ENCODE results near the gene NRXN3. TPM values are rescaled to one million over a fixed set of nuclear protein-coding genes. Genes with fewer than 3 reads are reported as not detected.

NRXN3 gene
- total and polyA plus RNA-seq, 4 donors = 1.4 to 8.3 (median 4.4) TPM

DNA sequence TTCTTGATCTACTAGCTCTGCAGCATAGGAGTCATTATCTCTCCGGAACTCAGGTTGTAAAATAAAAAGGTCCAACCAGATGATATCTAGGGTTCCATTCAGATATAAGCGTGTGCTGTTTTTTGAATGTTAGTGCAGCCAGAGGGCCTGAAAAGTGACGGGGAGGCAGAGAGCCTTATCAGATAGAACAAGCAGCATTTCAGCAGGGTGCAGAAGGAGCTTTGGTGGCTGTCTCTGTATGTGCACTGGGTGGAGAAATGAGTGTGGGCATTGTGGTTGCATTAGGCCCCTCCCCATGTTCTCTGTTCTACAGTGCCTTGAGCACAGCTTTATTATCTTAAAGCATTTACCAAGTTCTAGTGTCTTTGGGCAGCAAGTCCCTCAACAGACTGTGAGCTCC is 275.1 kb downstream of the NRXN3 start:
- WGBS, 2 donors = 82 to 91% methylated on average over 3 of the region's 3 CpGs
- Histone ChIP-seq H3K36me3 (ENCODE audit: control insufficient read depth in 4 of 4, insufficient read depth in 4 of 4, low read length in 4 of 4) (no peaks in the 10 kb centered on the region), H3K4me1 (ENCODE audit: control insufficient read depth in 5 of 5, insufficient read depth in 5 of 5, low read length in 5 of 5) (no peaks in the 10 kb centered on the region), H3K9ac (ENCODE audit: insufficient read depth in 1 of 2, low read length in 2 of 2) (no peak overlapping the region), H3K27ac (ENCODE audit: low read depth in 1 of 2, low read length in 1 of 2) (no peak overlapping the region), H3K4me3 (no peak overlapping the region), H3K27me3 (ENCODE audit: control insufficient read depth in 3 of 3, insufficient read depth in 3 of 3, low read length in 2 of 3) (no peaks in the 10 kb centered on the region), H3K9me3 (ENCODE audit: control insufficient read depth in 4 of 4, insufficient read depth in 3 of 4, low read length in 3 of 4) (no peaks in the 10 kb centered on the region)
- TF ChIP-seq, protein P1, sequence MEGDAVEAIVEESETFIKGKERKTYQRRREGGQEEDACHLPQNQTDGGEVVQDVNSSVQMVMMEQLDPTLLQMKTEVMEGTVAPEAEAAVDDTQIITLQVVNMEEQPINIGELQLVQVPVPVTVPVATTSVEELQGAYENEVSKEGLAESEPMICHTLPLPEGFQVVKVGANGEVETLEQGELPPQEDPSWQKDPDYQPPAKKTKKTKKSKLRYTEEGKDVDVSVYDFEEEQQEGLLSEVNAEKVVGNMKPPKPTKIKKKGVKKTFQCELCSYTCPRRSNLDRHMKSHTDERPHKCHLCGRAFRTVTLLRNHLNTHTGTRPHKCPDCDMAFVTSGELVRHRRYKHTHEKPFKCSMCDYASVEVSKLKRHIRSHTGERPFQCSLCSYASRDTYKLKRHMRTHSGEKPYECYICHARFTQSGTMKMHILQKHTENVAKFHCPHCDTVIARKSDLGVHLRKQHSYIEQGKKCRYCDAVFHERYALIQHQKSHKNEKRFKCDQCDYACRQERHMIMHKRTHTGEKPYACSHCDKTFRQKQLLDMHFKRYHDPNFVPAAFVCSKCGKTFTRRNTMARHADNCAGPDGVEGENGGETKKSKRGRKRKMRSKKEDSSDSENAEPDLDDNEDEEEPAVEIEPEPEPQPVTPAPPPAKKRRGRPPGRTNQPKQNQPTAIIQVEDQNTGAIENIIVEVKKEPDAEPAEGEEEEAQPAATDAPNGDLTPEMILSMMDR (IDR thresholded peaks at IDR 0.05; ENCODE audit: control extremely low read depth, extremely low read depth) = no peak
- DNase-seq (no peak), ATAC-seq (ENCODE audit: insufficient read depth, low FRiP score) (no peak)

DNA sequence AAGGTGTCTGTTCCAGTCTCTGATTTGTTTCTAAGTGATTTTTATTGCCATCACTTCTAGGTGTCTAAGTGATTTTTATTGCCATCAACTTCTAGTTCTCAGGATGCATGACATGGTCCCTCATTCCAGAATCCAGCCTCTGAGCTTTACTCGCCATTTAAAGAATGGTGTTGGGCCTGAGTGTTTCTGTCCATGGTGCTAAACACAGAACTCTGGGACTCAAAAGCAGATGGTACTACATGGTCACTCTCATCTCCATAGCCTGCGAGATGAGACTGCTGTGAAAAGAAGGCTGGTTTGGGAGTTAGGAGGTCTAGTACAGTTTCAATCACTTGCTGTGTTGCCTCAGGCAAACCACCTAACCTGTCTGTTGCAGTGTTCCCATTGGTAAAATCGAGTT is 276.6 kb downstream of the NRXN3 start:
- peak in 2 of 3 donors; percentile 5 to 58 for DNase-seq
- Histone ChIP-seq H3K9ac (ENCODE audit: insufficient read depth in 1 of 2, low read length in 2 of 2) (no peak overlapping the region), H3K36me3 (ENCODE audit: control insufficient read depth in 4 of 4, insufficient read depth in 4 of 4, low read length in 4 of 4) (no peaks in the 10 kb centered on the region), H3K27me3 (ENCODE audit: control insufficient read depth in 3 of 3, insufficient read depth in 3 of 3, low read length in 2 of 3) (no peaks in the 10 kb centered on the region), H3K4me1 (ENCODE audit: control insufficient read depth in 5 of 5, insufficient read depth in 5 of 5, low read length in 5 of 5) (no peaks in the 10 kb centered on the region), H3K4me3 (no peak overlapping the region), H3K9me3 (ENCODE audit: control insufficient read depth in 4 of 4, insufficient read depth in 3 of 4, low read length in 3 of 4) (no peaks in the 10 kb centered on the region), H3K27ac (ENCODE audit: low read depth in 1 of 2, low read length in 1 of 2) (no peak overlapping the region)
- WGBS, 2 donors = 42 to 48% methylated on average over 3 of the region's 3 CpGs
- no peak for ATAC-seq (ENCODE audit: insufficient read depth, low FRiP score)
- TF ChIP-seq, protein P1 (IDR thresholded peaks at IDR 0.05; ENCODE audit: control extremely low read depth, extremely low read depth) = no peak

DNA sequence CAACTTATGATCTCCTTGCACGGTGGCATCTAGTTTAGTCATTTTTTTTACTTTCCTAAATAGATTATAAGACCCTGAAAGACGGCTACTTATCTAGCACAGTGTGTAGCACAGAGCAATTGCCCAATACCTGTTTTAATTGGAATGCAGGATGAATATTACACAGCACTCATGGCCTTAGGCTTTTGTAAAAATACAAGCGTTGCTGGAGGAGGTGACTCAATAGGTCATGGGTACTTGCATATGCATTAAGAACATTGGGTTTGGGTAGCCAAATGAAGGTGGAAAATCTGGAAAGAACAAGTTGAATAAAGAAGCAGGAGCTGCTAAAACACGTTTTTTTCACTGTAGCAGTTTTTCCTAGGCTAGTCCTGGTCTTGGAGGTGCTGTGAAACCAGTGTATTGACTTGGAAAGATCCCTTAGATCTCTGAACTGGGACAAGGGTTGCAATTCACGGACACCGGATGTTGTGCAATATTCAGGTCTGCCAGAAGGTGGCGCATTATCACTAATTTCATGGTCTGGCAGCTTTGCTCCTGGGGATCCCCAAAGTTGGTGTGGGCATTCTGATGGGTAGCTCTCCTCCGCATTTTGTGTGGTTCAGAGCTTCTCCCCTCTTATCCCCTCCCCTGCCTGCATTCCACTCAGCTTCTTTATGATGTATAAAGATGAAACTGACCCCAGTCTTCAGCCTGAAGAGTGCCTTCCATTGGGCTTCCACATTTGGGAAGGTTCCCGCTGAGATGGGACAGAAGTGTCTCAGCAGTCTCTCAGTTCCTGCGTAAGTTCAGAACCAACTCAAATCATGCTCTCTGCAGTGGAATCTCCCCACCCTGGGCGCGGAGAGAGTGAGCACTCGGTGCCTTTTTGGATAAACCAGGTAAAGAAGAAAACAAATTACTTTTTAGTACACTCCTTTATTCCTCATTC is 278.3 kb downstream of the NRXN3 start:
- Histone ChIP-seq H3K4me1 (ENCODE audit: control insufficient read depth in 5 of 5, insufficient read depth in 5 of 5, low read length in 5 of 5) (no peaks in the 10 kb centered on the region), H3K9me3 (ENCODE audit: control insufficient read depth in 4 of 4, insufficient read depth in 3 of 4, low read length in 3 of 4) (no peaks in the 10 kb centered on the region), H3K9ac (ENCODE audit: insufficient read depth in 1 of 2, low read length in 2 of 2) (no peak overlapping the region), H3K36me3 (ENCODE audit: control insufficient read depth in 4 of 4, insufficient read depth in 4 of 4, low read length in 4 of 4) (no peaks in the 10 kb centered on the region), H3K4me3 (no peak overlapping the region), H3K27me3 (ENCODE audit: control insufficient read depth in 3 of 3, insufficient read depth in 3 of 3, low read length in 2 of 3) (no peaks in the 10 kb centered on the region), H3K27ac (ENCODE audit: low read depth in 1 of 2, low read length in 1 of 2) (no peak overlapping the region)
- no peak for ATAC-seq (ENCODE audit: insufficient read depth, low FRiP score)
- TF ChIP-seq, protein P1 (IDR thresholded peaks at IDR 0.05; ENCODE audit: control extremely low read depth, extremely low read depth) = peak; percentile 32
- peak; percentile 11 to 28 (median 26) for DNase-seq
- WGBS, 2 donors = 49 to 51% methylated on average over 13 of the region's 13 CpGs

All from lung (tissue), 12 donors.